Measurements from ENCODE around the gene HLX.

DNA sequence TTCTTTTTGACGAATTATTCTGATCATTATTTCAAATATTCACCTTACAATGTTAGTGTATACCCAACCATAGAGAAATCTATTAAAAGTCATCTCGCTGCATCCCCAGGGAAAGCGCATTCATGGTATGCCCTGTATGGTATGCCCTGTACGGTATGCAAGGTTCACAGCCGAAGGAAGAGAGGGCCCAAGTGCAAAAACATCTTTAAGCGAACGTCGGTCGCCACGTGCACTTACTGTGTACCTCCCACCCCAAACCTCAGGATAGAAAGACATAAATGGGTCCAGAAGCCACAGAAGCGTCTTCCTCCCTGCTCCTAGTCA lies 14.4 kb downstream of the HLX start:
- TF ChIP-seq, protein P1, sequence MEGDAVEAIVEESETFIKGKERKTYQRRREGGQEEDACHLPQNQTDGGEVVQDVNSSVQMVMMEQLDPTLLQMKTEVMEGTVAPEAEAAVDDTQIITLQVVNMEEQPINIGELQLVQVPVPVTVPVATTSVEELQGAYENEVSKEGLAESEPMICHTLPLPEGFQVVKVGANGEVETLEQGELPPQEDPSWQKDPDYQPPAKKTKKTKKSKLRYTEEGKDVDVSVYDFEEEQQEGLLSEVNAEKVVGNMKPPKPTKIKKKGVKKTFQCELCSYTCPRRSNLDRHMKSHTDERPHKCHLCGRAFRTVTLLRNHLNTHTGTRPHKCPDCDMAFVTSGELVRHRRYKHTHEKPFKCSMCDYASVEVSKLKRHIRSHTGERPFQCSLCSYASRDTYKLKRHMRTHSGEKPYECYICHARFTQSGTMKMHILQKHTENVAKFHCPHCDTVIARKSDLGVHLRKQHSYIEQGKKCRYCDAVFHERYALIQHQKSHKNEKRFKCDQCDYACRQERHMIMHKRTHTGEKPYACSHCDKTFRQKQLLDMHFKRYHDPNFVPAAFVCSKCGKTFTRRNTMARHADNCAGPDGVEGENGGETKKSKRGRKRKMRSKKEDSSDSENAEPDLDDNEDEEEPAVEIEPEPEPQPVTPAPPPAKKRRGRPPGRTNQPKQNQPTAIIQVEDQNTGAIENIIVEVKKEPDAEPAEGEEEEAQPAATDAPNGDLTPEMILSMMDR (conservative IDR thresholded peaks at IDR 0.05 in 1 of 2, IDR thresholded peaks at IDR 0.05 in 1 of 2; ENCODE audit: low read depth in 1 of 2, low read length in 2 of 2) = no peak
- TF ChIP-seq EZH2 (IDR thresholded peaks at IDR 0.05; ENCODE audit: low read length, missing control alignments) = no peak
